Stimulated activated naive CD8-positive, alpha-beta T cell treated with anti-CD3 and anti-CD28 coated beads, Interleukin-15, Interleukin-2, amounts not matched to agents 100 ng/mL and 50 ng/mL, for 24 hours (primary cell): ENCODE data around the gene ZC3H12C.
"Not testable (repeated sequence)": the region's sequence is repeated elsewhere in the genome, so short reads cannot be mapped to it uniquely, and the experiment has no call there.

Source experiments
- H3K27ac Mint-ChIP-seq: one replicate; pipeline ENCODE4 v1.8.0; 2021; ENCODE audit warnings: mild to moderate bottlenecking, mixed read lengths
- H3K27me3 Mint-ChIP-seq: one replicate; pipeline ENCODE4 v1.8.0; 2021; ENCODE audit warnings: mixed read lengths
- H3K36me3 Mint-ChIP-seq: one replicate; pipeline ENCODE4 v1.8.0; 2021; ENCODE audit warnings: low read depth, mixed read lengths
- H3K4me1 Mint-ChIP-seq: one replicate; pipeline ENCODE4 v1.8.0; 2021; ENCODE audit warnings: low read depth, mixed read lengths
- H3K4me3 Mint-ChIP-seq: one replicate; pipeline ENCODE4 v1.8.0; 2021; ENCODE audit warnings: mild to moderate bottlenecking, mixed read lengths
- H3K9me3 Mint-ChIP-seq: one replicate; pipeline ENCODE4 v1.8.0; 2021; ENCODE audit warnings: mixed read lengths

ZC3H12C gene

GRCh38 chr11:110092515-110093406 is at the start of gene ZC3H12C:
ZC3H12C (plus strand) TSS chr11:110093392; CDS start chr11:110093412, 20 bp downstream.
- Mint-ChIP-seq H3K4me1 (peaks cover 16% of the 10 kb centered on the region), H3K27ac (peak within 1 kb of the TSS; percentile 73), H3K27me3 (peaks cover 55% of the 10 kb centered on the region), H3K36me3 (no peaks in the 10 kb centered on the region), H3K4me3 (peak within 1 kb of the TSS; percentile 81), H3K9me3 (no peaks in the 10 kb centered on the region)

- H3K9me3 Mint-ChIP-seq: no peaks in the 10 kb centered on the region
- H3K27me3 Mint-ChIP-seq: peaks cover 19% of the 10 kb centered on the region
- H3K4me1 Mint-ChIP-seq: no peaks in the 10 kb centered on the region
- no peak overlapping the region for H3K27ac Mint-ChIP-seq
- no peak overlapping the region for H3K4me3 Mint-ChIP-seq
- no peaks in the 10 kb centered on the region for H3K36me3 Mint-ChIP-seq
These were observed 48.8 kb upstream of the ZC3H12C start for GRCh38 chr11:110044226-110044968.

- no peaks in the 10 kb centered on the region for H3K4me1 Mint-ChIP-seq
- no peak overlapping the region for H3K27ac Mint-ChIP-seq
- H3K36me3 Mint-ChIP-seq: no peaks in the 10 kb centered on the region
- peaks cover 13% of the 10 kb centered on the region for H3K27me3 Mint-ChIP-seq
- no peak overlapping the region for H3K4me3 Mint-ChIP-seq
- no peaks in the 10 kb centered on the region for H3K9me3 Mint-ChIP-seq
These were observed 46.3 kb upstream of the ZC3H12C start for GRCh38 chr11:110046775-110047380.

GRCh38 chr11:110049501-110050200 is 43.5 kb upstream of the ZC3H12C start:
- Mint-ChIP-seq H3K27ac (no peak overlapping the region), H3K4me1 (no peaks in the 10 kb centered on the region), H3K36me3 (no peaks in the 10 kb centered on the region), H3K4me3 (no peak overlapping the region), H3K9me3 (peaks cover 11% of the 10 kb centered on the region), H3K27me3 (no peaks in the 10 kb centered on the region)

DNA sequence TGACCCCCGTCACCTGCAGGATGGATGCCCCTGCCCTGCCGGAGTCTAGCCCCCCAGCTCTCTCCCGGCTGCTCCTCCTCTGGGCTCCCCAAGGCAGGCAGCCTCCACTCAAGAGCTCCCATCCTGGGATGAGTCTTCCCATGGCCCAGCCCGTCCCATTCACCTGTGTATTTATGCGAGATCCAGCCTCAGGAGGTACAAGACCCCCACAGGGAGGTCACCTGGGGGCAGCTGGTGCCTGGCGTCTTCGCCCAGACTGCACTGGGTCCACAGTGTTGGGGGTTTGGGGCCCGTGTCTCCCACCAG is 43.0 kb upstream of the ZC3H12C start:
- Mint-ChIP-seq H3K27ac (no peak overlapping the region), H3K4me3 (no peak overlapping the region), H3K9me3 (peaks cover 11% of the 10 kb centered on the region), H3K4me1 (no peaks in the 10 kb centered on the region), H3K27me3 (no peaks in the 10 kb centered on the region), H3K36me3 (no peaks in the 10 kb centered on the region)

DNA sequence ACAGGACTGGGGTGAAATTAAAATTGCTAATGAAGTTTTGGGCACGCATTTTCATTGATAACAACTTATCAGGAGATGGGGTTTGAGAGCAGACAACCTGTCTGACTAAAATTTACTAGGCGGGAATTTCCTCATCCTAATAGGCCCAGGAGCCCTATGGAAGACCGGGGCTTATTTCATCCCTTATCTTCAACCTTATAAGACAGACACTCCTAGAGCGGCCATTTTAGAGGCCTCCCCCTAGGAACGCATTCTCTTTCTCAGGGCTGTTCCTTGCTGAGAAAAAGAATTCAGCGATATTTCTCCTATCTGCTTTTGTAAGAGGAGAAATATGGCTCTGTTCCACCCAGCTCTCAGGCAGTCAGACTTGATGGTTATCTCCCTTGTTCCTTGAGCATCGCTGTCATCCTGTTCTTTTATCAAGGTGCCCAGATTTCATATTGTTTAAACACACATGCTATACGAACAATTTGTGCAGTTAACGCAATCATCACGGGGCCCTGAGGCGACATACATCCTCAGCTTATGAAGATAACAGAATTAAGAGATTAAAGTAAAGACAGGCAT is 39.3 kb upstream of the ZC3H12C start:
- no peak overlapping the region for H3K4me3 Mint-ChIP-seq
- H3K36me3 Mint-ChIP-seq: no peaks in the 10 kb centered on the region
- H3K4me1 Mint-ChIP-seq: no peaks in the 10 kb centered on the region
- H3K27me3 Mint-ChIP-seq: no peaks in the 10 kb centered on the region
- peaks cover 11% of the 10 kb centered on the region for H3K9me3 Mint-ChIP-seq
- no peak overlapping the region for H3K27ac Mint-ChIP-seq

GRCh38 chr11:110056956-110057355 is 36.2 kb upstream of the ZC3H12C start:
- Mint-ChIP-seq H3K27me3 (no peaks in the 10 kb centered on the region), H3K27ac (no peak overlapping the region), H3K9me3 (peaks cover 11% of the 10 kb centered on the region), H3K4me3 (no peak overlapping the region), H3K4me1 (no peaks in the 10 kb centered on the region), H3K36me3 (no peaks in the 10 kb centered on the region)

- Mint-ChIP-seq H3K4me1 (no peaks in the 10 kb centered on the region), H3K27ac (no peak overlapping the region), H3K9me3 (no peaks in the 10 kb centered on the region), H3K4me3 (no peak overlapping the region), H3K27me3 (peaks cover 3% of the 10 kb centered on the region), H3K36me3 (no peaks in the 10 kb centered on the region)
These were observed 33.3 kb upstream of the ZC3H12C start for GRCh38 chr11:110059706-110060463.

GRCh38 chr11:110061296-110061695 is 31.9 kb upstream of the ZC3H12C start:
- Mint-ChIP-seq H3K4me1 (no peaks in the 10 kb centered on the region), H3K4me3 (no peak overlapping the region), H3K36me3 (no peaks in the 10 kb centered on the region), H3K27ac (no peak overlapping the region), H3K27me3 (peaks cover 3% of the 10 kb centered on the region), H3K9me3 (no peaks in the 10 kb centered on the region)

GRCh38 chr11:110062247-110062646 is 30.9 kb upstream of the ZC3H12C start:
- Mint-ChIP-seq H3K4me1 (no peaks in the 10 kb centered on the region), H3K4me3 (no peak overlapping the region), H3K9me3 (no peaks in the 10 kb centered on the region), H3K36me3 (no peaks in the 10 kb centered on the region), H3K27me3 (peaks cover 3% of the 10 kb centered on the region), H3K27ac (no peak overlapping the region)

- Mint-ChIP-seq H3K9me3 (no peaks in the 10 kb centered on the region), H3K4me3 (no peak overlapping the region), H3K27ac (no peak overlapping the region), H3K4me1 (no peaks in the 10 kb centered on the region), H3K36me3 (no peaks in the 10 kb centered on the region), H3K27me3 (peaks cover 3% of the 10 kb centered on the region)
These were observed 28.0 kb upstream of the ZC3H12C start for GRCh38 chr11:110065189-110065588.

DNA sequence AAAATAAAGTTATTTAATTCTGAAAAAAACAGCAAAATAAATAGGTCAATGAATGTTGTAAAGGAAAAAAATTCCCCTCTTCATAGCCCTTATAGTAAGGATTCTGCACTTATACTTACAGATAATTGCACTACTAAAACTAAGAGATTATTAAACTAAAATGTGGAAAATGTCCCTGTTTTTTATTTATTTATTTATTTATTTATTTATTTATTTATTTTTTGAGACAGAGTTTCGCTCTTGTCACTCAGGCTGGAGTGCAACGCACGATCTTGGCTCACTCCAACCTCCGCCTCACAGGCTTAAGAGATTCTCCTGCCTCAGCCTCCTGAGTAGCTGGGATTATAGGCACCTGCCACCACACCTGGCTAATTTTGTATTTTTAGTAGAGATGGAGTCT is 25.2 kb upstream of the ZC3H12C start:
- H3K4me1 Mint-ChIP-seq, H3K4me3 Mint-ChIP-seq, H3K27ac Mint-ChIP-seq, H3K36me3 Mint-ChIP-seq, H3K9me3 Mint-ChIP-seq: not testable (repeated sequence)
- peaks cover 11% of the 10 kb centered on the region for H3K27me3 Mint-ChIP-seq

DNA sequence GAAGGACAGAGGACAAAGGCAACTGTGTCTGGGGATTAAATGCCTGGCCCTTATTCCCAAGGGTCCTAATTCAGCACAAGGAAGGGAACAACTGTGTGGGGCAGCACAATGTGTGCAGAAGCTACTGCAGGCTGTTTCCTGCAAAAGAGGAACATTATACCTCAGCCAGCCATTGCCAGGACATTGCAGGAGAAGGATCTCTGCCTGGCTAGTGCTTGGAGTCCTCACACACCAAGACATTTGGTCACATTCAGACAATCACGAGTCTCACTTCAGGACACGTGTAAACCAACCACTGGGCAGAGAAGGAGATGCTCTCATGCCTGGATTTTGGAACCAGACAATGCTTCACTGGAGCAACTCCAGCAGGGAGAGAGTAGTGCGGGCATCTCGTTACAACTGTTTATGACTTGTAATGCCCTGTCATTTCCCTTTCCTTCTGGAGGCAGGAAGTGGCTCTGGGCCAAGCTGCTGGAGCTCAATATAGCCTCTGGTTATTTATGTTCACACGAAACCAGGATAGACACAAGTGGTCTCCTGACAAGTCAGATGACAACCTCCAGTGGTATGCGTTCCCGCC is 23.9 kb upstream of the ZC3H12C start:
- Mint-ChIP-seq H3K27me3 (peaks cover 15% of the 10 kb centered on the region), H3K27ac (no peak overlapping the region), H3K9me3 (no peaks in the 10 kb centered on the region), H3K4me3 (no peak overlapping the region), H3K4me1 (no peaks in the 10 kb centered on the region), H3K36me3 (no peaks in the 10 kb centered on the region)

GRCh38 chr11:110070176-110070575 is 23.0 kb upstream of the ZC3H12C start:
- Mint-ChIP-seq H3K27me3 (peaks cover 15% of the 10 kb centered on the region), H3K9me3 (no peaks in the 10 kb centered on the region), H3K4me3 (no peak overlapping the region), H3K27ac (no peak overlapping the region), H3K36me3 (no peaks in the 10 kb centered on the region), H3K4me1 (no peaks in the 10 kb centered on the region)
